Measurements from ENCODE around the gene NFIX.

Gene NFIX

GRCh38 chr19:12982648-12983047, 12.6 kb upstream of the NFIX start:
- Histone ChIP-seq H3K9ac (ENCODE audit: low read depth, low read length) (no peak overlapping the region), H3K27ac (ENCODE audit: low read depth, low read length) (no peak overlapping the region), H3K36me3 (ENCODE audit: control insufficient read depth, insufficient read depth, low read length) (no peaks in the 10 kb centered on the region), H3K4me1 (ENCODE audit: control insufficient read depth, insufficient read depth, low read length) (no peaks in the 10 kb centered on the region; the same call in 1 of the 2 replicates), H3K4me3 (ENCODE audit: low read depth, low read length) (no peak overlapping the region), H3K9me3 (ENCODE audit: control insufficient read depth, insufficient read depth, low read length) (no peaks in the 10 kb centered on the region), H3K27me3 (ENCODE audit: control insufficient read depth, insufficient read depth, low read length) (peaks cover 50% of the 10 kb centered on the region)

- Histone ChIP-seq H3K4me1 (ENCODE audit: control insufficient read depth, insufficient read depth, low read length) (no peaks in the 10 kb centered on the region; the same call in 1 of the 2 replicates), H3K9ac (ENCODE audit: low read depth, low read length) (no peak overlapping the region), H3K27me3 (ENCODE audit: control insufficient read depth, insufficient read depth, low read length) (peaks cover 51% of the 10 kb centered on the region), H3K9me3 (ENCODE audit: control insufficient read depth, insufficient read depth, low read length) (no peaks in the 10 kb centered on the region), H3K36me3 (ENCODE audit: control insufficient read depth, insufficient read depth, low read length) (no peaks in the 10 kb centered on the region), H3K4me3 (ENCODE audit: low read depth, low read length) (peak overlapping the region; percentile 53), H3K27ac (ENCODE audit: low read depth, low read length) (no peak overlapping the region)
Observed at GRCh38 chr19:12983091-12983490, 12.2 kb upstream of the NFIX start.

- no peaks in the 10 kb centered on the region; the same call in 1 of the 2 replicates for H3K4me1 ChIP-seq (ENCODE audit: control insufficient read depth, insufficient read depth, low read length)
- peaks cover 56% of the 10 kb centered on the region for H3K27me3 ChIP-seq (ENCODE audit: control insufficient read depth, insufficient read depth, low read length)
- no peaks in the 10 kb centered on the region for H3K9me3 ChIP-seq (ENCODE audit: control insufficient read depth, insufficient read depth, low read length)
- H3K4me3 ChIP-seq (ENCODE audit: low read depth, low read length), result peak overlapping the region; percentile 53
- H3K9ac ChIP-seq (ENCODE audit: low read depth, low read length), result no peak overlapping the region
- no peaks in the 10 kb centered on the region for H3K36me3 ChIP-seq (ENCODE audit: control insufficient read depth, insufficient read depth, low read length)
- no peak overlapping the region for H3K27ac ChIP-seq (ENCODE audit: low read depth, low read length)
Observed at GRCh38 chr19:12983542-12984142, 11.6 kb upstream of the NFIX start.

- Histone ChIP-seq H3K4me3 (ENCODE audit: low read depth, low read length) (no peak overlapping the region), H3K27ac (ENCODE audit: low read depth, low read length) (no peak overlapping the region), H3K4me1 (ENCODE audit: control insufficient read depth, insufficient read depth, low read length) (no peaks in the 10 kb centered on the region; the same call in 1 of the 2 replicates), H3K36me3 (ENCODE audit: control insufficient read depth, insufficient read depth, low read length) (no peaks in the 10 kb centered on the region), H3K9ac (ENCODE audit: low read depth, low read length) (no peak overlapping the region), H3K27me3 (ENCODE audit: control insufficient read depth, insufficient read depth, low read length) (peaks cover 59% of the 10 kb centered on the region), H3K9me3 (ENCODE audit: control insufficient read depth, insufficient read depth, low read length) (no peaks in the 10 kb centered on the region)
Observed at GRCh38 chr19:12984143-12984627, 11.1 kb upstream of the NFIX start.

GRCh38 chr19:12984683-12985048, 10.6 kb upstream of the NFIX start:
- Histone ChIP-seq H3K27ac (ENCODE audit: low read depth, low read length) (no peak overlapping the region), H3K9me3 (ENCODE audit: control insufficient read depth, insufficient read depth, low read length) (no peaks in the 10 kb centered on the region), H3K4me1 (ENCODE audit: control insufficient read depth, insufficient read depth, low read length) (no peaks in the 10 kb centered on the region; the same call in 1 of the 2 replicates), H3K9ac (ENCODE audit: low read depth, low read length) (no peak overlapping the region), H3K36me3 (ENCODE audit: control insufficient read depth, insufficient read depth, low read length) (no peaks in the 10 kb centered on the region), H3K27me3 (ENCODE audit: control insufficient read depth, insufficient read depth, low read length) (peaks cover 64% of the 10 kb centered on the region), H3K4me3 (ENCODE audit: low read depth, low read length) (no peak overlapping the region)

GRCh38 chr19:12985049-12985776, 10.1 kb upstream of the NFIX start:
- Histone ChIP-seq H3K4me1 (ENCODE audit: control insufficient read depth, insufficient read depth, low read length) (no peaks in the 10 kb centered on the region; the same call in 1 of the 2 replicates), H3K27me3 (ENCODE audit: control insufficient read depth, insufficient read depth, low read length) (peaks cover 69% of the 10 kb centered on the region)

GRCh38 chr19:12986726-12987125, 8.5 kb upstream of the NFIX start:
- Histone ChIP-seq H3K4me1 (ENCODE audit: control insufficient read depth, insufficient read depth, low read length) (no peaks in the 10 kb centered on the region; the same call in 1 of the 2 replicates), H3K4me3 (ENCODE audit: low read depth, low read length) (no peak overlapping the region), H3K27me3 (ENCODE audit: control insufficient read depth, insufficient read depth, low read length) (peaks cover 79% of the 10 kb centered on the region), H3K36me3 (ENCODE audit: control insufficient read depth, insufficient read depth, low read length) (no peaks in the 10 kb centered on the region), H3K9ac (ENCODE audit: low read depth, low read length) (no peak overlapping the region), H3K27ac (ENCODE audit: low read depth, low read length) (no peak overlapping the region), H3K9me3 (ENCODE audit: control insufficient read depth, insufficient read depth, low read length) (no peaks in the 10 kb centered on the region)

More at GRCh38 chr19:12985049-12985776, 10.1 kb upstream of the NFIX start:
- Histone ChIP-seq H3K36me3 (ENCODE audit: control insufficient read depth, insufficient read depth, low read length) (no peaks in the 10 kb centered on the region), H3K9me3 (ENCODE audit: control insufficient read depth, insufficient read depth, low read length) (no peaks in the 10 kb centered on the region), H3K9ac (ENCODE audit: low read depth, low read length) (no peak overlapping the region), H3K27ac (ENCODE audit: low read depth, low read length) (no peak overlapping the region), H3K4me3 (ENCODE audit: low read depth, low read length) (no peak overlapping the region)

GRCh38 chr19:12987190-12987589, 8.1 kb upstream of the NFIX start:
- Histone ChIP-seq H3K36me3 (ENCODE audit: control insufficient read depth, insufficient read depth, low read length) (no peaks in the 10 kb centered on the region), H3K4me3 (ENCODE audit: low read depth, low read length) (no peak overlapping the region), H3K4me1 (ENCODE audit: control insufficient read depth, insufficient read depth, low read length) (no peaks in the 10 kb centered on the region; the same call in 1 of the 2 replicates), H3K9ac (ENCODE audit: low read depth, low read length) (no peak overlapping the region), H3K27ac (ENCODE audit: low read depth, low read length) (no peak overlapping the region), H3K27me3 (ENCODE audit: control insufficient read depth, insufficient read depth, low read length) (peaks cover 77% of the 10 kb centered on the region), H3K9me3 (ENCODE audit: control insufficient read depth, insufficient read depth, low read length) (no peaks in the 10 kb centered on the region)

GRCh38 chr19:12987781-12988180, 7.5 kb upstream of the NFIX start:
- Histone ChIP-seq H3K27ac (ENCODE audit: low read depth, low read length) (no peak overlapping the region), H3K4me3 (ENCODE audit: low read depth, low read length) (no peak overlapping the region), H3K36me3 (ENCODE audit: control insufficient read depth, insufficient read depth, low read length) (no peaks in the 10 kb centered on the region), H3K27me3 (ENCODE audit: control insufficient read depth, insufficient read depth, low read length) (peaks cover 71% of the 10 kb centered on the region), H3K9me3 (ENCODE audit: control insufficient read depth, insufficient read depth, low read length) (no peaks in the 10 kb centered on the region), H3K9ac (ENCODE audit: low read depth, low read length) (no peak overlapping the region), H3K4me1 (ENCODE audit: control insufficient read depth, insufficient read depth, low read length) (no peaks in the 10 kb centered on the region; the same call in 1 of the 2 replicates)

GRCh38 chr19:12990431-12990830, 4.8 kb upstream of the NFIX start:
- Histone ChIP-seq H3K27ac (ENCODE audit: low read depth, low read length) (no peak overlapping the region), H3K4me1 (ENCODE audit: control insufficient read depth, insufficient read depth, low read length) (no peaks in the 10 kb centered on the region; the same call in 1 of the 2 replicates), H3K36me3 (ENCODE audit: control insufficient read depth, insufficient read depth, low read length) (no peaks in the 10 kb centered on the region), H3K9ac (ENCODE audit: low read depth, low read length) (no peak overlapping the region), H3K27me3 (ENCODE audit: control insufficient read depth, insufficient read depth, low read length) (peaks cover 75% of the 10 kb centered on the region), H3K9me3 (ENCODE audit: control insufficient read depth, insufficient read depth, low read length) (no peaks in the 10 kb centered on the region), H3K4me3 (ENCODE audit: low read depth, low read length) (no peak overlapping the region)

GRCh38 chr19:12990853-12991252, 4.4 kb upstream of the NFIX start:
- H3K27me3 ChIP-seq (ENCODE audit: control insufficient read depth, insufficient read depth, low read length), result peaks cover 74% of the 10 kb centered on the region
- no peaks in the 10 kb centered on the region for H3K36me3 ChIP-seq (ENCODE audit: control insufficient read depth, insufficient read depth, low read length)
- H3K9me3 ChIP-seq (ENCODE audit: control insufficient read depth, insufficient read depth, low read length), result no peaks in the 10 kb centered on the region
- H3K9ac ChIP-seq (ENCODE audit: low read depth, low read length), result no peak overlapping the region
- no peak overlapping the region for H3K27ac ChIP-seq (ENCODE audit: low read depth, low read length)
- H3K4me1 ChIP-seq (ENCODE audit: control insufficient read depth, insufficient read depth, low read length), result no peaks in the 10 kb centered on the region; the same call in 1 of the 2 replicates
- no peak overlapping the region for H3K4me3 ChIP-seq (ENCODE audit: low read depth, low read length)
